Measurements from ENCODE around the gene TLX2.

DNA sequence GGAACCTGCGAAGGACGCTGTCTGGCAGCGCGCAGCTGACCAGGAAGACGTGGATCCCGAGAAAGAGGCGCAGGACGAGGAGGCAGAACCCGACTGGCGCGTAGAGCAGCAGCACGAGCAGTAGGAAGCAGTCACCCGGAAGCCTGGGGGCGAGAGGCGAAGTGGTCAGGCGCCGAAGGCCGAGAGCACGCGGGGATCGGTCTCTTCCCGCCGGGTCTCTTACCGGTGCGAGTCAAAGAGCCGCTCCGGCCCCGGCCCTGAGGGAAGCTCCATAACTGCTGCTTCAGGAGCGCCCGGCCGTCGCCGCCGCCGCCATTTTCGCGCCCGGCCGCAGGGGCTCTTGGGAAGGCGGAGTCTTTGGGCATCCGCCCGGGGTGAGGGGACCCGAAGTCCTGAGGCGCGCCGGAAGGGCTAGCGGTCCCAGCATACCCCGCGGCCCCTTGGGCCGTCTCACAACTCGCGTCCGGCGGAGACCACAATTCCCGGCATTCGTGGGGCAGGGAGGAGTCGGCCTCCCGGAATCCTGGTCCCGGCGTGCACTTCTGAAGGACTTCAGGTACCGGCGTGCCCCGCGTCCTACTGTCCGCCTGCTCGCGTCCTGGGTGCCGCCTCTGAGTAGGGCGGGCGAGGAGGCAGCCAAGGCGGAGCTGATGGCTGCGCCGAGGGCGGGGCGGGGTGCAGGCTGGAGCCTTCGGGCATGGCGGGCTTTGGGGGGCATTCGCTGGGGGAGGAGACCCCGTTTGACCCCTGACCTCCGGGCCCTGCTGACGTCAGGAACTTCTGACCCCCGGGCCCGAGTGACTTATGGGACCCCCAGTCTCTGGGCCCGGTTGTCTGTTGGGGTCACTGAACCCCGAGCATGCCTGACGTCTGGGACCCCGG is 15.3 kb downstream of the TLX2 start, which contains the start of the genes AUP1 and HTRA2:
- TF ChIP-seq EZH2 (IDR thresholded peaks at IDR 0.05; ENCODE audit: insufficient read depth, poor library complexity, severe bottlenecking) (no peak), EZH2phosphoT487 (IDR thresholded peaks at IDR 0.05; ENCODE audit: insufficient read depth, low read depth) (no peak)

Data from GM23248 (cell line).